Measurements from ENCODE around the gene DYNLT1. TPM values are rescaled to one million over a fixed set of nuclear protein-coding genes. Genes with fewer than 3 reads are reported as not detected.

Gene DYNLT1
- total and polyA plus RNA-seq, 10 of the 15 experiments (the other 5 are each of a cell fraction or from before 2014, with no cell fraction given) = 33.6 to 298 (median 89.2) TPM

DNA sequence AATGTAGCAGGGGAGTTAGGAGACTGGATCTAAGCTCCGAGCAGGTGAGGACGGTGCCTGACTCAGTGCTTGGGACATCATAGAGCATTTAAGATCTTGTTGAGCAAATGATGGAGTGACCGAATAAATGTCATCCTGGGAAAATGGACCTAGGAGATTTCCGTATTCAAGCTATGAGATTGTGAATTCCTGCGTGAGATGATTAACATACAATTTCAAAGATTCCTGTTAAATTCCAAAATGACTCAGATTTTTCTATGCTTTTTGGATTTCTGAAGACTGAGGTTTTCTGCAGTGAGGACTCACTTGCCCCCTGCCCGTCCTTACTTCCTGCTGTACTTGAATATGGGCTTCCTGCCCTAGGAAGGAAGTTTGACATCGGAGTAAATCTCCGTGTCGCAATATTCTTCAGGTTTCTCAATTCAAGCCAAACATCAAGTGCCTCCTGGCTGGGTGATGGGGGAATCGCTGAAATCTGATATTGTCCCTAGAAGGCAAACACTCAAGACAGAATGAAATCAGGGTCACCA is 10.5 kb upstream of the DYNLT1 start (continued):
- TF ChIP-seq GABPA (IDR thresholded peaks at IDR 0.05; ENCODE audit: low read depth) = no peak
- TF ChIP-seq FOXK2 (IDR thresholded peaks at IDR 0.05) = no peak
- no peak for TF ChIP-seq SMAD5 (IDR thresholded peaks at IDR 0.05; ENCODE audit: low read depth)
- no peak for TF ChIP-seq YY1 (IDR thresholded peaks at IDR 0.05; ENCODE audit: low read depth, low read length)
- no peak for TF ChIP-seq NR2F1 (conservative IDR thresholded peaks at IDR 0.05)
- no peak for TF ChIP-seq CBX3 (IDR thresholded peaks at IDR 0.05; ENCODE audit: borderline replicate concordance, low read depth)
- TF ChIP-seq, protein P1, sequence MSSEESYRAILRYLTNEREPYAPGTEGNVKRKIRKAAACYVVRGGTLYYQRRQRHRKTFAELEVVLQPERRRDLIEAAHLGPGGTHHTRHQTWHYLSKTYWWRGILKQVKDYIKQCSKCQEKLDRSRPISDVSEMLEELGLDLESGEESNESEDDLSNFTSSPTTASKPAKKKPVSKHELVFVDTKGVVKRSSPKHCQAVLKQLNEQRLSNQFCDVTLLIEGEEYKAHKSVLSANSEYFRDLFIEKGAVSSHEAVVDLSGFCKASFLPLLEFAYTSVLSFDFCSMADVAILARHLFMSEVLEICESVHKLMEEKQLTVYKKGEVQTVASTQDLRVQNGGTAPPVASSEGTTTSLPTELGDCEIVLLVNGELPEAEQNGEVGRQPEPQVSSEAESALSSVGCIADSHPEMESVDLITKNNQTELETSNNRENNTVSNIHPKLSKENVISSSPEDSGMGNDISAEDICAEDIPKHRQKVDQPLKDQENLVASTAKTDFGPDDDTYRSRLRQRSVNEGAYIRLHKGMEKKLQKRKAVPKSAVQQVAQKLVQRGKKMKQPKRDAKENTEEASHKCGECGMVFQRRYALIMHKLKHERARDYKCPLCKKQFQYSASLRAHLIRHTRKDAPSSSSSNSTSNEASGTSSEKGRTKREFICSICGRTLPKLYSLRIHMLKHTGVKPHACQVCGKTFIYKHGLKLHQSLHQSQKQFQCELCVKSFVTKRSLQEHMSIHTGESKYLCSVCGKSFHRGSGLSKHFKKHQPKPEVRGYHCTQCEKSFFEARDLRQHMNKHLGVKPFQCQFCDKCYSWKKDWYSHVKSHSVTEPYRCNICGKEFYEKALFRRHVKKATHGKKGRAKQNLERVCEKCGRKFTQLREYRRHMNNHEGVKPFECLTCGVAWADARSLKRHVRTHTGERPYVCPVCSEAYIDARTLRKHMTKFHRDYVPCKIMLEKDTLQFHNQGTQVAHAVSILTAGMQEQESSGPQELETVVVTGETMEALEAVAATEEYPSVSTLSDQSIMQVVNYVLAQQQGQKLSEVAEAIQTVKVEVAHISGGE (CRISPR knock-in tag; IDR thresholded peaks at IDR 0.05) = no peak

DNA sequence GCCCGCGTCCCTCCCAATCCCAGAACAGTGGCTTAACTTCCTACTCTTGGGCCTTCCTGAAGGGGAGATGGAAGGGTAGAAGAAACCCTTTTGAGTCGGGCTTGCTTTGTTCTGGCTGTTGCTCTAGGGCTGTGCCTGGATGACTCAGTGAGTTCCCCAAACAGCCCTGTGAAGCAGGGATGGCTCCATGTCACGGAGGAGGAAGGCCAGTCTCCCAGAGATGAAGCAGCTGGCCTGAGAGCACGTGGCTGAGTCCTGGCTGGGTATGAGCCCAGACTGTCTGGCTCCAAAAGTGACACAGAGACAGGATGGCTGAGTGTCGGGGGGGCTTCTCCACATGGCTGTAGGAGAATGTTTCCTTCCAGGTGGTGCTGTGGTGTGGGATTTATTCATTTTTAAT is 10.0 kb upstream of the DYNLT1 start:
- 85% methylated on average over 6 of the region's 6 CpGs for WGBS (ENCODE audit: insufficient coverage, insufficient replicate concordance, low lambda C conversion rate, missing lambda C conversion rate)
- no peak for DNase-seq (ENCODE audit: low read depth, low spot score)
- in situ Hi-C loops (cut with MboI) (no loop called here), intact Hi-C loops (cut with micrococcal nuclease; ENCODE audit: unreplicated experiment) (loop anchor here (5.0 kb wide), 2 partner anchors 463 to 892 kb away; no protein-coding TSS in a partner anchor)
- Histone ChIP-seq H3K4me1 (ENCODE audit: control insufficient read depth, insufficient read depth, low read length) (peaks cover 23% of the 10 kb centered on the region), H3K27ac (ENCODE audit: control insufficient read depth, insufficient read depth) (no peak overlapping the region), H3K4me3 (no peak overlapping the region), H3K27me3 (replicated peaks in 1 of 2; ENCODE audit: control insufficient read depth in 2 of 2, insufficient read depth in 2 of 2, low read length in 1 of 2) (no peaks in the 10 kb centered on the region), H3K79me2 (ENCODE audit: control insufficient read depth, insufficient read depth, low read length) (no peaks in the 10 kb centered on the region), H3K36me3 (ENCODE audit: control insufficient read depth in 2 of 2, insufficient read depth in 2 of 2, low read length in 1 of 2) (no peaks in the 10 kb centered on the region), H3K9me3 (replicated peaks; ENCODE audit: control insufficient read depth, insufficient read depth, low read length) (no peaks in the 10 kb centered on the region), H3K4me2 (ENCODE audit: control insufficient read depth, insufficient read depth) (peak overlapping the region; percentile 70; the same call in 1 of the 2 replicates), H2AFZ (ENCODE audit: control insufficient read depth, low read depth, low read length) (no peak overlapping the region), H3K9ac (ENCODE audit: control insufficient read depth, insufficient read depth, low read length) (no peak overlapping the region), H4K20me1 (ENCODE audit: control insufficient read depth, insufficient read depth) (no peaks in the 10 kb centered on the region)
- ChIA-PET RAD21 (ENCODE audit: unreplicated experiment) (interaction anchor here (1.0 to 3.3 kb wide), 2 partner anchors 10 to 37 kb away, joined by 4 to 9 read pairs; partner anchors contain the start of gene DYNLT1), POLR2A (interaction anchor here (2.6 kb wide), 1 partner anchor 10 kb away, joined by 20 read pairs; the partner anchor contains the start of gene DYNLT1), CTCF (interaction anchor here (1.5 to 10.4 kb wide), 2 partner anchors 10 to 36 kb away, joined by 5 to 72 read pairs; partner anchors contain the start of gene DYNLT1), SMC1A (ENCODE audit: uncharacterized antibody, unreplicated experiment) (interaction anchor here (2.0 kb wide), 1 partner anchor 10 kb away, joined by 15 read pairs; the partner anchor contains the start of gene DYNLT1)
- no peak for ATAC-seq
- no peak for FAIRE-seq
- no TSS peak for BruUV-seq (replicated peaks)
- TF ChIP-seq NR2C1 (IDR thresholded peaks at IDR 0.05) (no peak), NBN (IDR thresholded peaks at IDR 0.05) (no peak), RAD51 (IDR thresholded peaks at IDR 0.05) (no peak), POLR2AphosphoS2 (IDR thresholded peaks at IDR 0.05; ENCODE audit: low read depth, low read length) (no peak)
- TF ChIP-seq, protein P2, sequence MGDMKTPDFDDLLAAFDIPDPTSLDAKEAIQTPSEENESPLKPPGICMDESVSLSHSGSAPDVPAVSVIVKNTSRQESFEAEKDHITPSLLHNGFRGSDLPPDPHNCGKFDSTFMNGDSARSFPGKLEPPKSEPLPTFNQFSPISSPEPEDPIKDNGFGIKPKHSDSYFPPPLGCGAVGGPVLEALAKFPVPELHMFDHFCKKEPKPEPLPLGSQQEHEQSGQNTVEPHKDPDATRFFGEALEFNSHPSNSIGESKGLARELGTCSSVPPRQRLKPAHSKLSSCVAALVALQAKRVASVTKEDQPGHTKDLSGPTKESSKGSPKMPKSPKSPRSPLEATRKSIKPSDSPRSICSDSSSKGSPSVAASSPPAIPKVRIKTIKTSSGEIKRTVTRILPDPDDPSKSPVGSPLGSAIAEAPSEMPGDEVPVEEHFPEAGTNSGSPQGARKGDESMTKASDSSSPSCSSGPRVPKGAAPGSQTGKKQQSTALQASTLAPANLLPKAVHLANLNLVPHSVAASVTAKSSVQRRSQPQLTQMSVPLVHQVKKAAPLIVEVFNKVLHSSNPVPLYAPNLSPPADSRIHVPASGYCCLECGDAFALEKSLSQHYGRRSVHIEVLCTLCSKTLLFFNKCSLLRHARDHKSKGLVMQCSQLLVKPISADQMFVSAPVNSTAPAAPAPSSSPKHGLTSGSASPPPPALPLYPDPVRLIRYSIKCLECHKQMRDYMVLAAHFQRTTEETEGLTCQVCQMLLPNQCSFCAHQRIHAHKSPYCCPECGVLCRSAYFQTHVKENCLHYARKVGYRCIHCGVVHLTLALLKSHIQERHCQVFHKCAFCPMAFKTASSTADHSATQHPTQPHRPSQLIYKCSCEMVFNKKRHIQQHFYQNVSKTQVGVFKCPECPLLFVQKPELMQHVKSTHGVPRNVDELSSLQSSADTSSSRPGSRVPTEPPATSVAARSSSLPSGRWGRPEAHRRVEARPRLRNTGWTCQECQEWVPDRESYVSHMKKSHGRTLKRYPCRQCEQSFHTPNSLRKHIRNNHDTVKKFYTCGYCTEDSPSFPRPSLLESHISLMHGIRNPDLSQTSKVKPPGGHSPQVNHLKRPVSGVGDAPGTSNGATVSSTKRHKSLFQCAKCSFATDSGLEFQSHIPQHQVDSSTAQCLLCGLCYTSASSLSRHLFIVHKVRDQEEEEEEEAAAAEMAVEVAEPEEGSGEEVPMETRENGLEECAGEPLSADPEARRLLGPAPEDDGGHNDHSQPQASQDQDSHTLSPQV (IDR thresholded peaks at IDR 0.05) = no peak
- TF ChIP-seq, protein P3, sequence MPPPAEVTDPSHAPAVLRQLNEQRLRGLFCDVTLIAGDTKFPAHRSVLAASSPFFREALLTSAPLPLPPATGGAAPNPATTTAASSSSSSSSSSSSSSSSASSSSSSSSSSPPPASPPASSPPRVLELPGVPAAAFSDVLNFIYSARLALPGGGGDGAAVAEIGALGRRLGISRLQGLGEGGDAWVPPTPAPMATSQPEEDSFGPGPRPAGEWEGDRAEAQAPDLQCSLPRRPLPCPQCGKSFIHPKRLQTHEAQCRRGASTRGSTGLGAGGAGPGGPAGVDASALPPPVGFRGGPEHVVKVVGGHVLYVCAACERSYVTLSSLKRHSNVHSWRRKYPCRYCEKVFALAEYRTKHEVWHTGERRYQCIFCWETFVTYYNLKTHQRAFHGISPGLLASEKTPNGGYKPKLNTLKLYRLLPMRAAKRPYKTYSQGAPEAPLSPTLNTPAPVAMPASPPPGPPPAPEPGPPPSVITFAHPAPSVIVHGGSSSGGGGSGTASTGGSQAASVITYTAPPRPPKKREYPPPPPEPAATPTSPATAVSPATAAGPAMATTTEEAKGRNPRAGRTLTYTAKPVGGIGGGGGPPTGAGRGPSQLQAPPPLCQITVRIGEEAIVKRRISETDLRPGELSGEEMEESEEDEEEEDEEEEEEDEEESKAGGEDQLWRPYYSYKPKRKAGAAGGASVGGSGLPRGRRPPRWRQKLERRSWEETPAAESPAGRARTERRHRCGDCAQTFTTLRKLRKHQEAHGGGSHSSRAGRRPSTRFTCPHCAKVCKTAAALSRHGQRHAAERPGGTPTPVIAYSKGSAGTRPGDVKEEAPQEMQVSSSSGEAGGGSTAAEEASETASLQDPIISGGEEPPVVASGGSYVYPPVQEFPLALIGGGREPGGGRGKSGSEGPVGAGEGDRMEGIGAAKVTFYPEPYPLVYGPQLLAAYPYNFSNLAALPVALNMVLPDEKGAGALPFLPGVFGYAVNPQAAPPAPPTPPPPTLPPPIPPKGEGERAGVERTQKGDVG (CRISPR knock-in tag; IDR thresholded peaks at IDR 0.05) = no peak

Data from GM12878 (cell line).